ENCODE results near the gene CCNI. TPM values are rescaled to one million over a fixed set of nuclear protein-coding genes. Genes with fewer than 3 reads are reported as not detected.

The CCNI gene
- total and polyA plus RNA-seq, 2 of the 13 experiments (the other 11 are each of a cell fraction or from before 2014, with no cell fraction given), result 43.5 to 122 TPM

GRCh38 chr4:77110730-77111129, 34.9 kb upstream of the CCNI start:
- no peak for FAIRE-seq
- Histone ChIP-seq H3K79me2 (ENCODE audit: insufficient read depth, low read length) (no peaks in the 10 kb centered on the region), H4K20me1 (ENCODE audit: insufficient read depth, low read length) (no peaks in the 10 kb centered on the region), H3K9ac (ENCODE audit: insufficient read depth, low read depth, low read length) (no peak overlapping the region), H3K9me3 (ENCODE audit: low read length) (no peaks in the 10 kb centered on the region), H3K4me3 (replicated peaks in 1 of 3; ENCODE audit: insufficient read depth in 1 of 3, low read depth in 2 of 3, low read length in 3 of 3) (no peak overlapping the region), H3K27me3 (ENCODE audit: control insufficient read depth in 1 of 2, insufficient read depth in 2 of 2, low read length in 2 of 2) (no peaks in the 10 kb centered on the region), H3K4me2 (ENCODE audit: low read depth, low read length) (no peak overlapping the region), H3K27ac (ENCODE audit: extremely low read length, insufficient read depth, low read length) (no peak overlapping the region), H3K36me3 (replicated peaks in 1 of 2; ENCODE audit: control insufficient read depth in 1 of 2, insufficient read depth in 2 of 2, low read length in 2 of 2) (no peaks in the 10 kb centered on the region), H2AFZ (ENCODE audit: low read length) (no peak overlapping the region), H3K4me1 (ENCODE audit: insufficient read depth, low read length) (no peaks in the 10 kb centered on the region)
- no peak for DNase-seq (ENCODE audit: low spot score)
- BruUV-seq (replicated peaks), result no TSS peak
- ATAC-seq, result no peak
- TF ChIP-seq ZBTB8A (CRISPR knock-in tag; IDR thresholded peaks at IDR 0.05; ENCODE audit: borderline replicate concordance, low read depth) (no peak), MXI1 (IDR thresholded peaks at IDR 0.05; ENCODE audit: borderline replicate concordance, low read depth, low read length) (no peak), GTF3A (CRISPR knock-in tag; conservative IDR thresholded peaks at IDR 0.05) (no peak), KDM5A (IDR thresholded peaks at IDR 0.05; ENCODE audit: borderline replicate concordance, low read length) (no peak), ZBTB37 (CRISPR knock-in tag; IDR thresholded peaks at IDR 0.05) (no peak), KDM6A (CRISPR knock-in tag; IDR thresholded peaks at IDR 0.05; ENCODE audit: low read depth) (no peak), PAX8 (CRISPR knock-in tag; IDR thresholded peaks at IDR 0.05; ENCODE audit: borderline replicate concordance) (no peak), ZSCAN9 (CRISPR knock-in tag; IDR thresholded peaks at IDR 0.05; ENCODE audit: borderline replicate concordance) (no peak), TBP (CRISPR knock-in tag; IDR thresholded peaks at IDR 0.05) (no peak), CREB1 (IDR thresholded peaks at IDR 0.05) (no peak), CREB1 (CRISPR knock-in tag; IDR thresholded peaks at IDR 0.05) (no peak), KAT7 (CRISPR knock-in tag; IDR thresholded peaks at IDR 0.05; ENCODE audit: borderline replicate concordance) (no peak), MIER2 (CRISPR knock-in tag; IDR thresholded peaks at IDR 0.05) (no peak)
- in situ Hi-C loops (cut with HindIII; ENCODE audit: extremely low pct_ligation_motif_present, low pct_unique_long_range_greater_than_20kb) (no loop called here), intact Hi-C loops (cut with micrococcal nuclease; ENCODE audit: unreplicated experiment) (no loop called here)
- ChIA-PET CTCF (ENCODE audit: low intra/inter-chr PET ratio, low total read pairs) (no interaction called here), POLR2A (interaction anchor here (0.6 kb wide), 1 partner anchor 38 kb away, joined by 3 read pairs; no protein-coding TSS in a partner anchor)
- 97% methylated on average over 1 of the region's 1 CpG for WGBS (ENCODE audit: low lambda C conversion rate)
